ENCODE data around the gene TMEM242.

Gene TMEM242

GRCh38 chr6:157268835-157269234 is 54.5 kb downstream of the TMEM242 start:
- DNase-seq, result no peak

- DNase-seq, result no peak
These were observed 54.9 kb downstream of the TMEM242 start for GRCh38 chr6:157268396-157268795.

- DNase-seq, result no peak
These were observed 55.7 kb downstream of the TMEM242 start for GRCh38 chr6:157267654-157268053.

GRCh38 chr6:157267109-157267611 is 56.2 kb downstream of the TMEM242 start:
- DNase-seq, result no peak

DNA sequence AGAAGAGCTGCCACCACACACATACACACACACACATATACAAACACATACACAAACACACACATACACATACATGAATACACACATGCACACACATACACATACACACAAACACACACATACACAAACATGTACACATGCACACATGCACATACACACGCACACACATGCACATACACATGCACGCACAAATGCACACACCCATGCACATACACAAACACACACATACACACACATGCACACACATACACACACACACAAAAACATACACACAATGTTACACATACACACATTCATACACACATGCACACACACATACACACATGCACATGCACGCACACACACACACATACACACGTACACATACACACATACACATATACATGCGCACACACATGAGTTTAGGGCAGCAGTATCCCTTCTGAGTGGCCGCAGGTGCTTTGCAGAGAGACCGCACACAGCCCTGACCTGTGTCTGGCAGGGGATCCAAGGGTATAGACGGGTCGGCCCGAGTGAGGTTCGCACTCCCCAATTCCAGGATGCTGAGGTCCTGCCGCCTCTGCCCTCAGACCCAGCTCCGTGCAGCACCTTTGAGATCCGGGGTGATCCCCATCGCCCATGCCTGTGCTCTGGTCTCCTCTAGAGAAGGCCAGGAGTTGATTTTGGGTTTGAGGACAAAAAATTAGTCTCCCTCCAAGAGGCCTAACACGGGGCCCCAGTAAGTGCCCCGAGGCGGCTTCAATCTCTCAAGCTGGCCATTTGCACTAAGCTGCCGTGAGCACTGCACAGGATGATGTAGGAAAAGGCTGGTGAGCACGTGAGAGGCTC is 56.8 kb downstream of the TMEM242 start:
- no peak for DNase-seq

DNA sequence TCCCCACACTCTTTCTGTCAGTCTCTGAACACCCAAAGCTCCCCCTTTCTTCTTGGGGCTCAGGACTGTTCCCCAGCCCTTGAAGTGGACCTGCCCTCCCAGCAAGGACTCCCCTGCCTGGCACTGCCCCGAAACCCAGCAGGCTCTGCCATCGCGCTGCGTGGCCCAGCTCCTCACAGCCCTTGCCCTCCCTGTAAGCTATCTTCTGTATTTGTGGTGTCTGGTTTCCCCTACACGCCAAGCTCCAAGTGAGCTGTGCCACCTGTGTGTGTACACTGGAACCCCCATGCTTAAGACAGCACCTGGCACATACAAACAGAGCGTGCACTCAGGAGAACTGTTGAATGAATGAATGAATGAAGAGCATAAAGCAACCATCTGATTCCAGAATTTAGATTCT is 57.7 kb downstream of the TMEM242 start:
- no peak for DNase-seq

GRCh38 chr6:157265186-157265585 is 58.1 kb downstream of the TMEM242 start:
- no peak for DNase-seq

GRCh38 chr6:157264701-157265100 is 58.6 kb downstream of the TMEM242 start:
- no peak for DNase-seq

- no peak for DNase-seq
These were observed 59.4 kb downstream of the TMEM242 start for GRCh38 chr6:157263881-157264397.

GRCh38 chr6:157263146-157263545 is 60.2 kb downstream of the TMEM242 start:
- no peak for DNase-seq

DNA sequence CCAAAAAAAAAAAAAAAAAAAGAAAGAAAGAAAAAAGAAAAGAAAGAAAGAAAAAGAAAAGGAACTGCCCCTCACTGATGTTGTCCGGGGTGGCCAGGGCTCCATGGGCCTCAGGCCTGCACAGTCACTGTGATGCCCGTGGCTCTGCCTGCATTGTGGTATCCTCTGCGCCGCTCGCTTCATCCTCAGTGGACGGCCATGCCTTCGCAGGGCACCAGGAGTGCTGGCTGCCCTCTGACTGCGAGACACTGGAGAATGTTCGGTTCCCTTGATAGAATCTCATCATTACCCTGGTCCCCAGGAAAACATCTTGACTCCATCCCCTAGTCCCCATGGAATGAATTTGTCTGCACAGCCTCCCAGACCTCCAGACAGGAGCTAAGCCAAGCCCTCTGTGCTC is 61.7 kb downstream of the TMEM242 start:
- no peak for DNase-seq

DNA sequence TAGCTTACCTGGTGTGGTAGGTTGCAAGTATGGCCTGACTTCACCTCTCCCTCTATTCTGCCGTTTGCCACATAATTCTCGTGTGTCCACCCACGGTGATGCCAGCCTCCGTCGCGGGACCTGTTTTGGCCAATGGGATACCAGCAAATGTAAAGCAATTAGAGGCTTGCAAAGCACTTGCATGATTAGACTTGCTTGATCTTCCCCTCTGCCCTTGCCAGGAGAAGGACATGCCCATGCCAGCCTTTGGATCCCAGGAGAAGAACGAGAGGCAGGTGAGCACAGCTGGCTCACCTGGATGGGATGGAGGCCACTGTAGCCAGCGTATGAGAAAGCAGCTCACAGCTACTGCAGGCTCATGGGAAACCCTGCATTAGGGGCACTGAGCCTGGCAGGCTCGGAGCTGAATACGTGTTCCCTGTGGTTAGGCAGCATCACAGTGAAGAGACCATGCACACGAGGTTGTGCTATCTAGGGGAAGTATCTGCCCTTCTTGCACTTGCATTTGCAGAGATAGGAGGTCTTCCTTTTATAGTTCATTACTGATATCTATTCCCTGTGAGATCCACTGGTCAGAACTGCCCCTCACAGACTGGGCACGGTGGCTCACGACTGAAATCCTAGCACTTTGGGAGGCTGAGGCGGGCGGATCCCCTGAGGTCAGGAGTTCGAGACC is 62.4 kb downstream of the TMEM242 start:
- no peak for DNase-seq

GRCh38 chr6:157259443-157259842 is 63.9 kb downstream of the TMEM242 start:
- DNase-seq, result no peak

- DNase-seq, result no peak
These were observed 64.4 kb downstream of the TMEM242 start for GRCh38 chr6:157258878-157259277.

- no peak for DNase-seq
These were observed 68.2 kb downstream of the TMEM242 start for GRCh38 chr6:157255079-157255478.

GRCh38 chr6:157254538-157254937 is 68.8 kb downstream of the TMEM242 start:
- DNase-seq, result no peak

DNA sequence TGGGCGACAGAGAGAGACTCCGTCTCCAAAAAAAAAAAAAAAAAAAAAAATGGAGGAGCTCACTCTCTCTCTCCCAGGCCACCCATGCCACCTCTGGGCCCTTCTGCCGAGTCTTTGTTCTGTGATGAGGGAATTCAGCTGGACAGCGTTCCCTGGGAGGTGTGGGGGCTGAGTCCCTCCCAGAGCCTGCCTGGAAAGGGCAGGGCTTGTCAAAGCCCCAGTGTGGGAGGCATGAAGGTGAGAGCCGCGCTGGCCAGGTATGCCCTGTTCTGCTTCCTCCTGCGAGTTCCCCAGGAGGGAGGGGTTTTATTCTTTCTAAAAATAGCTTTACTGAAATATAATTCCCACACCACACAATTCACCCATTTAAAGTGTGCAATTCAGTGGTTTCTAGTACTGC is 69.6 kb downstream of the TMEM242 start:
- no peak for DNase-seq

GRCh38 chr6:157253017-157253416 is 70.3 kb downstream of the TMEM242 start:
- DNase-seq, result no peak

DNA sequence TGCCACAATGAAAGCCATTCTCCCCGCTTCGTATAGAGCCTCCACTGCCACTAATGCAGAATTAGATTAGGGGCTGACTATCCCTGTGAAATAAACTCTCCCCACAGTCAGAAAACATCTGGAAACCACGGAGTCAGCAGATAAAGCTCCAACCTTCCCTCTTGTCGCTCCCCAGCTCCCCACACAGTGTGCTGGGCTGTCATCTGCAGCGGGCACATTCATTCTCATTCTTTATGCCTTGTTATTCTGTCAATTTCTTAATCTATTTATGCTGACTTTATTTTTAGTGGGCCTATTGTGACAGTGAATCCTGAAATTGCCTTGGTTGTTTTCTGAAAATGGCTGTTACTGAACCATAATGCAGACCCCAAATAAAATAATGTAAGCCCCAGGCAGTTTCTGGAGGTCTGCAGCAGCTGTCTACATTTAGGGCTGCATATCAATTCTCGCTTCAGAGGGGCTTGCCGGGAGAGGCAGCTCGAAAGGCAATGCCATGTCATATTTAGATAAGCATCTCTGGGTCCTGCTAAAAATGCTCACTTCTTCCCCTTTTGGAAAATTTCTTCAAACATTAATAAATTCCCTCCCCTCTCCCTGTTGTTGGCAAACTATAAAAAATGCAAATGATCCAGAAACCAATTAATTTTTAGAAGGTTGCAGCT is 71.6 kb downstream of the TMEM242 start:
- no peak for DNase-seq

- DNase-seq, result no peak
These were observed 73.5 kb downstream of the TMEM242 start for GRCh38 chr6:157249826-157250225.

GRCh38 chr6:157248264-157248663 is 75.1 kb downstream of the TMEM242 start:
- DNase-seq, result no peak

GRCh38 chr6:157246771-157247484 is 76.4 kb downstream of the TMEM242 start:
- DNase-seq, result no peak
